IMR-90 (cell line): Measurements from ENCODE around the gene RGS10. TPM values are rescaled to one million over a fixed set of nuclear protein-coding genes. Genes with fewer than 3 reads are reported as not detected.

Experiments used
- ATAC-seq: fragments of 200-7000 bp; cut with Tn5 transposase; 2 replicates; pipeline ENCODE4 v1.9.1; 2020; ENCODE audit warnings: low read depth, mild to moderate bottlenecking, moderate library complexity
- BruUV-seq: library from RNA; stranded (reverse); fragments of 400-500 nt; replicated peaks from 2 replicates; lab custom pipeline; 2021; lab: Mats Ljungman, UMichigan
- CTCF ChIA-PET: fragments of 300-600 bp; formaldehyde crosslinking; extraction: SDS; loops from one replicate; lab custom pipeline; 2021; ENCODE audit warnings: antibody characterized with exemption; lab: Yijun Ruan, JAX
- POLR2A ChIA-PET: fragments of 300-600 bp; sonication (Branson Sonifier 250); formaldehyde crosslinking; loops from one replicate; lab custom pipeline; 2022; ENCODE audit warnings: antibody characterized with exemption; ENCODE audit not compliant: unreplicated experiment; lab: Charles Lee
- DNase-seq: peaks from one replicate; pipeline ENCODE4 v3.0.0; 2013
- H2AFZ ChIP-seq: replicated peaks from 2 replicates; pipeline ENCODE3; 2013; ENCODE audit warnings: low read length, mild to moderate bottlenecking; ENCODE audit not compliant: poor library complexity
- H2AK5ac ChIP-seq: 2 replicates; pipeline ENCODE4 v1.6.1; 2013; ENCODE audit warnings: low read depth, low read length, inconsistent platforms
- H2AK9ac ChIP-seq: replicated peaks from 2 replicates; pipeline ENCODE3; 2013; ENCODE audit warnings: mild to moderate bottlenecking, low read depth, low read length, moderate library complexity; ENCODE audit not compliant: poor library complexity
- H2BK120ac ChIP-seq: 2 replicates; pipeline ENCODE4 v1.6.1; 2013; ENCODE audit warnings: low read depth, low read length, inconsistent platforms
- H2BK15ac ChIP-seq: 3 replicates; pipeline ENCODE4 v1.6.1; 2013; ENCODE audit warnings: low read depth, low read length, inconsistent platforms
- H2BK20ac ChIP-seq: 2 replicates; pipeline ENCODE4 v1.6.1; 2013; ENCODE audit warnings: low read depth, mild to moderate bottlenecking, inconsistent platforms, low read length, moderate library complexity
- H2BK5ac ChIP-seq: 2 replicates; pipeline ENCODE4 v1.6.1; 2013; ENCODE audit warnings: mild to moderate bottlenecking, low read depth, low read length, inconsistent platforms; ENCODE audit not compliant: poor library complexity, severe bottlenecking
- H3K14ac ChIP-seq: replicated peaks from 2 replicates; pipeline ENCODE4 v1.6.1; 2013; ENCODE audit warnings: low read depth, low read length, inconsistent platforms
- H3K18ac ChIP-seq: 2 replicates; pipeline ENCODE4 v1.6.1; 2013; ENCODE audit warnings: low read depth, low read length, control low read depth
- H3K23ac ChIP-seq: 2 replicates; pipeline ENCODE4 v1.6.1; 2013; ENCODE audit warnings: low read depth, low read length, inconsistent platforms
- H3K27ac ChIP-seq: 2 replicates; pipeline ENCODE4 v1.5.1; 2013; ENCODE audit warnings: mild to moderate bottlenecking, control low read depth, low read length; ENCODE audit not compliant: insufficient read depth
- H3K27me3 ChIP-seq: 2 replicates; pipeline ENCODE4 v1.6.1; 2013; ENCODE audit warnings: low read length; ENCODE audit not compliant: control insufficient read depth, insufficient read depth
- H3K36me3 ChIP-seq: 2 replicates; pipeline ENCODE4 v1.6.1; 2013; ENCODE audit warnings: low read length, mixed read lengths; ENCODE audit not compliant: control insufficient read depth, insufficient read depth
- H3K4ac ChIP-seq: 2 replicates; pipeline ENCODE4 v1.6.1; 2013; ENCODE audit warnings: low read depth, low read length, inconsistent platforms
- H3K4me1 ChIP-seq: 2 replicates; pipeline ENCODE4 v1.6.1; 2013; ENCODE audit warnings: low read length, mixed read lengths; ENCODE audit not compliant: control insufficient read depth, insufficient read depth
- H3K4me2 ChIP-seq: 2 replicates; pipeline ENCODE4 v1.6.1; 2013; ENCODE audit warnings: low read depth, mild to moderate bottlenecking, control low read depth, low read length, moderate library complexity
- H3K4me3 ChIP-seq: 2 replicates; pipeline ENCODE4 v1.5.1; 2013; ENCODE audit warnings: low read depth, mild to moderate bottlenecking, control low read depth, low read length, moderate library complexity; ENCODE audit not compliant: insufficient read depth
- H3K56ac ChIP-seq: 2 replicates; pipeline ENCODE4 v1.6.1; 2013; ENCODE audit warnings: low read length, inconsistent platforms; ENCODE audit not compliant: insufficient read depth; ENCODE audit errors: extremely low read depth
- H3K79me1 ChIP-seq, 2 experiments: 2 replicates each; pipeline ENCODE4 v1.6.1; 2013; ENCODE audit warnings: low read length in 2 of 2, inconsistent platforms in 1 of 2, low read depth in 1 of 2
- H3K9ac ChIP-seq: 2 replicates; pipeline ENCODE4 v1.6.1; 2013; ENCODE audit warnings: low read depth, low read length, control low read depth
- H3K9me1 ChIP-seq: 2 replicates; pipeline ENCODE4 v1.6.1; 2013; ENCODE audit warnings: low read length, inconsistent platforms; ENCODE audit not compliant: insufficient read depth
- H3K9me3 ChIP-seq: 2 replicates; pipeline ENCODE4 v1.6.1; 2013; ENCODE audit warnings: low read length; ENCODE audit not compliant: control insufficient read depth, insufficient read depth
- H4K20me1 ChIP-seq: 2 replicates; pipeline ENCODE4 v1.6.1; 2013; ENCODE audit warnings: low read length, inconsistent platforms; ENCODE audit not compliant: insufficient read depth
- H4K5ac ChIP-seq: 2 replicates; pipeline ENCODE4 v1.6.1; 2013; ENCODE audit warnings: mild to moderate bottlenecking, low read depth, low read length, control low read depth
- H4K8ac ChIP-seq, 2 experiments: 2 replicates each; pipeline ENCODE4 v1.6.1; 2013; ENCODE audit warnings: low read depth in 2 of 2, low read length in 2 of 2, control low read depth in 1 of 2, inconsistent platforms in 1 of 2
- H4K91ac ChIP-seq: 2 replicates; pipeline ENCODE4 v1.6.1; 2013; ENCODE audit warnings: low read depth, low read length, inconsistent platforms; ENCODE audit not compliant: insufficient read depth
- BHLHE40 ChIP-seq: fragments of 150-350 bp; IDR thresholded peaks from 2 replicates; pipeline ENCODE4 v1.6.1; 2016; ENCODE audit warnings: mild to moderate bottlenecking, low read depth, low read length
- CHD1 ChIP-seq: IDR thresholded peaks from 2 replicates; pipeline ENCODE4 v1.6.1; 2012; ENCODE audit warnings: low read depth, low read length, improper control_type of control experiment
- NFE2L2 ChIP-seq: fragments of 150-350 bp; IDR thresholded peaks from 2 replicates; pipeline ENCODE4 v1.6.1; 2016; ENCODE audit warnings: low read depth, mild to moderate bottlenecking, low read length
- POLR2A ChIP-seq: IDR thresholded peaks from 2 replicates; pipeline ENCODE4 v1.6.1; 2012; ENCODE audit warnings: mild to moderate bottlenecking, low read depth, low read length
- WGBS, 2 experiments: methylation state at CpG; one replicate each; pipeline versions ENCODE4 v1.1.5 to v1.1.7; 2013; ENCODE audit warnings: missing lambda C conversion rate in 2 of 2; ENCODE audit not compliant: insufficient read length in 1 of 2; ENCODE audit errors: extremely low coverage in 2 of 2; 5-methylcytosine and 5-hydroxymethylcytosine counted together
- dilution Hi-C: fragments of 300-500 bp; cut with HindIII; formaldehyde crosslinking; loops from one replicate; pipeline ENCODE4 v1.14.3; 2018; ENCODE audit warnings: low sequenced_read_pairs; ENCODE audit not compliant: unreplicated experiment
- in situ Hi-C: fragments of 300-500 bp; cut with MboI; formaldehyde crosslinking; loops from 3 replicates; pipeline ENCODE4 v1.14.3; 2019; ENCODE audit warnings: low sequenced_read_pairs, inconsistent platforms, mixed read lengths
- intact Hi-C: fragments of 100-400 bp; cut with micrococcal nuclease; formaldehyde crosslinking; loops from 2 replicates; pipeline ENCODE4 v1.10.0; 2022
- polyA plus RNA-seq, 3 experiments: library from polyadenylated mRNA; depleted of rRNA; stranded (reverse); fragments of >200 nt; gene quantifications; 2 replicates each; pipeline ENCODE4 v1.2.3, GENCODE V29; 2012; ENCODE audit warnings: low replicate concordance in 1 of 3
- total RNA-seq: library from RNA; depleted of rRNA; stranded (reverse); fragments of >200 nt; gene quantifications from 2 replicates; pipeline ENCODE4 v1.2.3, GENCODE V29; 2012
- TF ChIP-seq, protein P1 (sequence below): fragments of 150-350 bp; IDR thresholded peaks from 2 replicates; pipeline ENCODE4 v1.6.1; 2017; ENCODE audit warnings: mild to moderate bottlenecking, antibody characterized with exemption, low read length, low read depth

Gene RGS10
- total and polyA plus RNA-seq, 2 of the 4 experiments (the other 2 are of a cell fraction), result 35.3 to 89.7 TPM

DNA sequence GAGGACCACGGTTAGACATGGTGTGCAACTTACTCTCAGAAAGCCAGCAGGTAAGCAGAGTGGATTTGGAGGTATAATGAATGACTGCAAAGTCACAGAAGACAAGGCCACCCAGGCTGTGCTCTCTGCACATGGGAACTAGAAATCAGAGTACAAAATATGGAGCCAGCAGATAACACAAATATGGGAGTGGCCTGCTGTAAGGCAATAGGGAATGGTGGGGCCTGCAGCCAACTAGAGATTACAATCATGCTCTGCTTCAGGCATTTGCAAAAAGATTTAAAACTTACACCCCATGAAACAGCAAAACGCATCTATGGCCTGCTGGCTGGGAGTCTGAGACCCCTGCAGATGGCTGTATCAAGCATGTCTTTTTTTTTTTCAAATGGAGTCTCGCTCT is 47.0 kb downstream of the RGS10 start (continued):
- TF ChIP-seq CHD1, result no peak

DNA sequence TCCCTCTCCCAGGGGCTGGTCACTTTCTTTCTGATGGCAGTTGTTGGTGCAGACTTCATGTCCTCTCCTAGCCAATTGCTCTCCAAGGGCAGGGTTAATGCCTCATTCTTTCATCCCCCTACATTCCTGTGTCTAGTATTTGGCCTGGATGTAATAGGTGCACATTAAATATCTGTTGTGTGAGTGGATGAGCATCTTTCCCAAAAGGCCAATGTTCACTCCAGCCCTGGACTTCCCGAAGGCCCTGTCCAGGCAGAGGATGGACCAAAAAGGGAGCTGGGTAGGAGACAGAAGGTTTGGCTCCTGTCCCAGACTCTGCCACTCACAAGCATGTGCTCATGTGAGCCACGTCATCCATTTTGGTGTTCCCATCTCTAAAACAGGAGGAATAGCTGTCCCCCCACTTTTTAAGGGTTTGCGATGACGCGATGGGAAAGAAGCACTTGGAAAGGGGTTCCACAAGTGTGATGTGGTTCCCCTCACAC is 47.5 kb downstream of the RGS10 start:
- peak; percentile 39 for ATAC-seq
- Histone ChIP-seq H3K9me3 (no peaks in the 10 kb centered on the region), H2BK5ac (peak overlapping the region; percentile 65), H3K9ac (peak overlapping the region; percentile 13; the same call in 1 of the 2 replicates), H3K27me3 (no peaks in the 10 kb centered on the region), H3K56ac (peak overlapping the region; percentile 71; the same call in 1 of the 2 replicates), H2AK5ac (peak overlapping the region; percentile 16), H4K91ac (peak overlapping the region; percentile 38; the same call in 1 of the 2 replicates), H3K79me1 (peaks cover 0 to 20% of the 10 kb centered on the region in 2 experiments; a peak in 2 of 4 replicates), H3K36me3 (peaks cover 10% of the 10 kb centered on the region), H3K4ac (peak overlapping the region; percentile 84), H2AK9ac (peak overlapping the region; percentile 21), H4K8ac (peak overlapping the region in 1 of 2 experiments; percentile 61; a peak in 3 of 4 replicates), H3K4me2 (peak overlapping the region; percentile 13; the same call in 1 of the 2 replicates), H3K23ac (peak overlapping the region; percentile 21; the same call in 1 of the 2 replicates), H2BK20ac (peak overlapping the region; percentile 76), H3K4me3 (no peak overlapping the region), H3K4me1 (peaks cover 31% of the 10 kb centered on the region), H3K27ac (peak overlapping the region; percentile 83; the same call in 1 of the 2 replicates), H3K14ac (peak overlapping the region; percentile 69), H3K18ac (peak overlapping the region; percentile 18), H3K9me1 (peaks cover 41% of the 10 kb centered on the region), H4K5ac (peak overlapping the region; percentile 60), H2BK120ac (peak overlapping the region; percentile 83), H4K20me1 (peaks cover 12% of the 10 kb centered on the region; the same call in 1 of the 2 replicates), H2AFZ (peak overlapping the region; percentile 34), H2BK15ac (peak overlapping the region; percentile 37; the same call in 2 of the 3 replicates)
- intact Hi-C loops (loop anchor here (2.0 kb wide), 1 partner anchor 48 kb away; the partner anchor contains the start of gene RGS10), in situ Hi-C loops (no loop called here), dilution Hi-C loops (no loop called here)
- DNase-seq, result peak; percentile 42
- ChIA-PET CTCF (interaction anchor here (1.3 kb wide), 2 partner anchors 48 to 289 kb away, joined by 3 to 4 read pairs; partner anchors contain the start of gene RGS10), POLR2A (no interaction called here)
- no CpG with 5 or more reads among the region's 5 CpGs for WGBS, 2 experiments
- TF ChIP-seq, protein P1, sequence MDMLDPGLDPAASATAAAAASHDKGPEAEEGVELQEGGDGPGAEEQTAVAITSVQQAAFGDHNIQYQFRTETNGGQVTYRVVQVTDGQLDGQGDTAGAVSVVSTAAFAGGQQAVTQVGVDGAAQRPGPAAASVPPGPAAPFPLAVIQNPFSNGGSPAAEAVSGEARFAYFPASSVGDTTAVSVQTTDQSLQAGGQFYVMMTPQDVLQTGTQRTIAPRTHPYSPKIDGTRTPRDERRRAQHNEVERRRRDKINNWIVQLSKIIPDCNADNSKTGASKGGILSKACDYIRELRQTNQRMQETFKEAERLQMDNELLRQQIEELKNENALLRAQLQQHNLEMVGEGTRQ, result no peak
- 0 out of 2 replicates have a peak, but pooled peaks have one; percentile 5 for TF ChIP-seq BHLHE40
- no peak for TF ChIP-seq POLR2A
- no peak for TF ChIP-seq NFE2L2
- no TSS peak for BruUV-seq
